Upper lobe of left lung (tissue), 6 donors: Measurements from ENCODE around the gene TAS1R3. TPM values are rescaled to one million over a fixed set of nuclear protein-coding genes. Genes with fewer than 3 reads are reported as not detected.

Source experiments
- ATAC-seq, 2 donors: fragments of 200-7000 bp; cut with Tn5 transposase; one replicate each; pipeline ENCODE4 v1.9.1; 2022; ENCODE audit warnings: mild to moderate bottlenecking in 2 of 2, moderate library complexity in 2 of 2; ENCODE audit not compliant: low FRiP score in 2 of 2
- DNase-seq, 2 donors: peaks; one replicate each; pipeline ENCODE4 v3.0.0-alpha.2; 2019 to 2020
- H3K27ac ChIP-seq, 4 donors: fragments of 200-600 bp; sonication (generic); one replicate each; pipeline ENCODE4 v1.5.1; 2016 to 2019
- H3K27me3 ChIP-seq, 4 donors: fragments of 200-600 bp; sonication (generic); one replicate each; pipeline ENCODE4 v1.5.1; 2017 to 2019
- H3K36me3 ChIP-seq, 4 donors: fragments of 200-600 bp; sonication (generic); one replicate each; pipeline ENCODE4 v1.5.1; 2016 to 2019
- H3K4me1 ChIP-seq, 4 donors: fragments of 200-600 bp; sonication (generic); one replicate each; pipeline ENCODE4 v1.5.1; 2018 to 2019
- H3K4me3 ChIP-seq, 4 donors: fragments of 200-600 bp; sonication (generic); one replicate each; pipeline ENCODE4 v1.5.1; 2017 to 2019; ENCODE audit warnings: mild to moderate bottlenecking in 2 of 4, moderate library complexity in 1 of 4
- H3K9me3 ChIP-seq, 4 donors: fragments of 200-600 bp; sonication (generic); one replicate each; pipeline ENCODE4 v1.5.1; 2018 to 2019
- EP300 ChIP-seq, 4 donors: sonication (generic); formaldehyde crosslinking; IDR thresholded peaks; one replicate each; pipeline ENCODE4 v1.5.1; 2017; ENCODE audit warnings: antibody characterized with exemption in 4 of 4, control low read depth in 2 of 4
- POLR2A ChIP-seq, 4 donors: fragments of 450-650 bp; IDR thresholded peaks; one replicate each; pipeline ENCODE4 v1.5.1; 2016 to 2017; ENCODE audit warnings: antibody characterized with exemption in 4 of 4, mild to moderate bottlenecking in 2 of 4
- POLR2AphosphoS5 ChIP-seq, 2 donors: sonication (generic); formaldehyde crosslinking; IDR thresholded peaks; one replicate each; pipeline ENCODE4 v1.5.1; 2017; ENCODE audit warnings: antibody characterized with exemption in 2 of 2
- WGBS, 2 donors: methylation state at CpG; one replicate each; pipeline ENCODE4 v1.1.5; 2017 to 2018; 5-methylcytosine and 5-hydroxymethylcytosine counted together
- total RNA-seq, 6 donors: library from RNA; depleted of rRNA in 4 of 6; stranded (reverse); fragments of >200 nt in 4 of 6; gene quantifications; one replicate each; pipeline versions ENCODE4 v1.1.0 to v1.2.1, GENCODE V29; 2016 to 2021
- TF ChIP-seq, protein P1 (sequence below), 6 experiments: fragments of 450-650 bp in 4 of 6; fragments of 200-600 bp in 2 of 6; sonication (generic) in 2 of 6; IDR thresholded peaks; one replicate each; pipeline ENCODE4 v1.5.1; 2016 to 2019; ENCODE audit warnings: antibody characterized with exemption in 6 of 6
- donor health status: DM: no; HTN: no; CAD: no; lungs with moderate emphysema.
- donor health status: DM: no; HTN: yes; CAD: no; lungs with severe emphysema.

The TAS1R3 gene
- total RNA-seq, 6 donors from 2014 or later = 0.22 to 1.0 (median 0.79) TPM

GRCh38 chr1:1346501-1346890 is 15.4 kb downstream of the TAS1R3 start:
- TF ChIP-seq, protein P1, sequence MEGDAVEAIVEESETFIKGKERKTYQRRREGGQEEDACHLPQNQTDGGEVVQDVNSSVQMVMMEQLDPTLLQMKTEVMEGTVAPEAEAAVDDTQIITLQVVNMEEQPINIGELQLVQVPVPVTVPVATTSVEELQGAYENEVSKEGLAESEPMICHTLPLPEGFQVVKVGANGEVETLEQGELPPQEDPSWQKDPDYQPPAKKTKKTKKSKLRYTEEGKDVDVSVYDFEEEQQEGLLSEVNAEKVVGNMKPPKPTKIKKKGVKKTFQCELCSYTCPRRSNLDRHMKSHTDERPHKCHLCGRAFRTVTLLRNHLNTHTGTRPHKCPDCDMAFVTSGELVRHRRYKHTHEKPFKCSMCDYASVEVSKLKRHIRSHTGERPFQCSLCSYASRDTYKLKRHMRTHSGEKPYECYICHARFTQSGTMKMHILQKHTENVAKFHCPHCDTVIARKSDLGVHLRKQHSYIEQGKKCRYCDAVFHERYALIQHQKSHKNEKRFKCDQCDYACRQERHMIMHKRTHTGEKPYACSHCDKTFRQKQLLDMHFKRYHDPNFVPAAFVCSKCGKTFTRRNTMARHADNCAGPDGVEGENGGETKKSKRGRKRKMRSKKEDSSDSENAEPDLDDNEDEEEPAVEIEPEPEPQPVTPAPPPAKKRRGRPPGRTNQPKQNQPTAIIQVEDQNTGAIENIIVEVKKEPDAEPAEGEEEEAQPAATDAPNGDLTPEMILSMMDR (IDR thresholded peaks at IDR 0.05) = no peak
- no peak for TF ChIP-seq POLR2A (IDR thresholded peaks at IDR 0.05)
- TF ChIP-seq EP300 (IDR thresholded peaks at IDR 0.05) = no peak
- no peak for TF ChIP-seq POLR2AphosphoS5 (IDR thresholded peaks at IDR 0.05)
- Histone ChIP-seq H3K27ac (peak overlapping the region; percentile 40 to 89 (median 72)), H3K36me3 (peaks cover 0 to 5% (median 0%) of the 10 kb centered on the region in 4 donors), H3K4me1 (peaks cover 33 to 56% (median 48%) of the 10 kb centered on the region in 4 donors), H3K9me3 (no peaks in the 10 kb centered on the region), H3K4me3 (no peak overlapping the region), H3K27me3 (no peaks in the 10 kb centered on the region)
- peak in 1 of 2 donors; percentile 51 for DNase-seq
- 92 to 100% methylated on average over 6 to 10 of the region's 10 CpGs for WGBS, 2 donors
- ATAC-seq = no peak

DNA sequence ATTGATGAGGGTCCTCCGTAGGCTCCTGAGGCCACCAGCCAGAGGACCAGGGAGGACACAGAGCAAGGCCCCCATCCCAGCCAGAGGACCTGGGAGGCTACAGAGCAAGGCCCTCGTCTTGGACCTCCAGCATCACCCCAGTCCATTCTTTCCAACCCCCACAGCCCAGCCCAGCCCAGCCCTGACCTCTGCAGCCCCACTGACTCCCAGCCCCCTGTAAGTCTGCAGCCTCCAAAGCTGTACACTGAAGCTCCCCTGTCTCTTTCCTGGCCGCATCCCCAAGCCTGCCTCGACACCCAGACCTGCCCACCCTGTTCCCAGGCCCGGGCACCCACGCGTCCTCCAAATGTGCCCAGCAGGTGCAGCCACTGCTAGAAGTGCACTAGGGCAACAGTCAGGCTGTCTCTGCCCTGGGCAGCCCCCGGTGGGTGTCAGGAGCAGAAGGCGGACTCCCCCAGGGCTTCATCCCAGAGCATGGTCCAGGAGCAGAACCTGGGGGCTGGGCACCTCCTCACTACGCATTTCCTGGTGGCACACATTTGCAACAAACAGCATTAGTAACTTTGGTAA is 16.0 kb downstream of the TAS1R3 start:
- Histone ChIP-seq H3K9me3 (no peaks in the 10 kb centered on the region), H3K36me3 (no peaks in the 10 kb centered on the region), H3K4me3 (peak overlapping the region in 3 of 4 donors; percentile 77 to 93 (median 89)), H3K27me3 (no peaks in the 10 kb centered on the region), H3K27ac (peak overlapping the region; percentile 60 to 89 (median 70)), H3K4me1 (peaks cover 33 to 62% (median 52%) of the 10 kb centered on the region in 4 donors)
- WGBS, 2 donors = 73 to 91% methylated on average over 9 to 10 of the region's 10 CpGs
- ATAC-seq (no peak), DNase-seq (peak in 1 of 2 donors; percentile 75)
- TF ChIP-seq EP300 (IDR thresholded peaks at IDR 0.05) = no peak
- no peak for TF ChIP-seq POLR2A (IDR thresholded peaks at IDR 0.05)
- TF ChIP-seq POLR2AphosphoS5 (IDR thresholded peaks at IDR 0.05) = no peak
- TF ChIP-seq, protein P1 (IDR thresholded peaks at IDR 0.05) = no peak

DNA sequence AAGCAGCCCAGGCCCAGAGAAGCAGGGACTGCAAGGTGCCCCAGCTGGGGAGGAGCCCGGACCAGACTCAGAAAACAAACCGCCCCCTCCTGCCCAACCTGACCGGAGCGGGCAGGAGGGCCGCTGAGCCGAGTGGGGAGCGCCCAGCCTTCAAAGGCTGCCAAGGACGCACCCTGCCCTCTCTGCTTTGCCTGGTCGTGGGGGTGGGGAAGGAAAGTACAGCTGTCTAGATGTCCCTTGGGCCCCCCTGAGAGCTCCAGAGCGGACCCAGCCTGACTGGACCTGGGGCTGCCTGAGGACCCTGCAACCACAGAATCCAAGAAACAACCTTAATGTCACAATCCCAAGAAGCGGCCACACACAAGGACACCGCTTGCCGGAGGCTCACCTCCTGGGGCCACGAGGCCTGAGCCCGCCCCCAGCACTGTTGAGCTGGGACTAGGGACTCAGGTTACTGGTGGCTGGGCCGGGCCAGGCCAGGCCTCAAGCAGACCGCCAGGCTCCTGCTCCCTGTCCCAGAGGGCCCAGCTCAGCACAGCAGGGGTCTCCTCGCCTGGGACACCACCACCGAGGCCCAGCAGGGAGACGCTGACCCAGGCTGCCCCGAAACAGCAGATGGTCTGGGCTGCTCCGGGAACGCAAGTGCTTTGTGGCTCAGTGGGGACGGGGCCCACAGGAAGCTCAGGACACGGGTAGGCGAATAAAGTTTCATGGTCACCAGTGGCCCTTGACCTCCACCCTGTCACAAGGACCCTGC is 16.8 kb downstream of the TAS1R3 start:
- ATAC-seq = peak in 1 of 2 donors; percentile 37
- peak; percentile 76 to 81 for DNase-seq

DNA sequence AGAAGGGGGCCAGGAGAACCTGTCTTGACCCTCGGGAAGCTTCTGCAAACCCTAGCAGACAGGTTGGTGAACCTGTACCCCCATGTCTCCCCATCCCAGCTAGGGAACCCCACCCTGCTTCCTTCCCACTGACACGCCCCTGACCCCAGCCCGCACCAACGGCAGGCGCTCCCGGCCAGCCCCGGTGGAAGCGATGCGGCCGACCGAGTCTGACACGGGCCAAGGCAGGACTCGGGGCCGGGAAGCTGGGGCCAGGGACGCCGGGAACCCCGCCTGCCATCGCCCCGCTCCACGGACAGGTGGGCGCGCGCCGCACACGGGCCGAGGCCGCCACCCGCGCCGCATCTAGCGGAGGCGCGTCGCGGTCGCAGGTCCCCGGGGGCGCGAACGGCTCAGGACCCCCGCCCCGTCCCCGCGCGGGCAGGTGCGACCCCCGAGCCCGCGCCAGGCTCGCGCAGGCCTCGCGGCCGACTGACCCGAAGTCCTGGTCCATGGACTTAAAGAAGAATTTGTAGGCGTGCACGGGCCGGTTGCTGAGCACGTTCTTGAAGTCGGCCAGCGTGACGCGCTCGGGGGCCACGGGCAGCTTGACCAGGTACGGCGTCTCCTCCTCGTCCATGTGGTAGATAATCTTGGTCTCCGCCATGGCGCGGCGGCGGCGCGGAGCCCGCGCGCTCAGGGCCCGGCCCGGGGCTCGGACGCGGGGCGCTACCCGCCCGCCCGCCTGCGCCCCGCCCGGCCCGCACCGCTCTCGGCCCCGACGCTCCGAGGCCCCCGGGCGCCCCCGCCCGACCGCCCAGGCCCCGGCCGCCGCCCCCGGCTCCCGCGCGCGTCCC is 17.6 kb downstream of the TAS1R3 start:
- TF ChIP-seq EP300 (IDR thresholded peaks at IDR 0.05) = no peak
- no peak for TF ChIP-seq POLR2A (IDR thresholded peaks at IDR 0.05)
- TF ChIP-seq POLR2AphosphoS5 (IDR thresholded peaks at IDR 0.05) = no peak
- TF ChIP-seq, protein P1 (IDR thresholded peaks at IDR 0.05) = no peak
- peaks cover 0 to 10% (median 7%) of the 10 kb centered on the region in 4 donors for H3K27me3 ChIP-seq
- WGBS, 2 donors = 0 to 1% methylated on average over 3 to 33 of the region's 109 CpGs
- no peaks in the 10 kb centered on the region for H3K36me3 ChIP-seq
- H3K4me3 ChIP-seq = peak overlapping the region; percentile 70 to 93 (median 83)
- no peaks in the 10 kb centered on the region for H3K9me3 ChIP-seq
- DNase-seq (peak; percentile 47 to 92), ATAC-seq (peak in 1 of 2 donors; percentile 0)
- peak overlapping the region; percentile 60 to 89 (median 70) for H3K27ac ChIP-seq
- H3K4me1 ChIP-seq = peaks cover 42 to 68% (median 63%) of the 10 kb centered on the region in 4 donors

More for the DNA sequence above, 16.8 kb downstream of the TAS1R3 start:
- TF ChIP-seq EP300 (IDR thresholded peaks at IDR 0.05) (no peak), POLR2A (IDR thresholded peaks at IDR 0.05) (peak in 1 of 4 donors; percentile 52)
- peak overlapping the region; percentile 70 to 93 (median 83) for H3K4me3 ChIP-seq
- no peaks in the 10 kb centered on the region for H3K36me3 ChIP-seq
- WGBS, 2 donors = 41 to 60% methylated on average over 7 to 26 of the region's 26 CpGs
- H3K9me3 ChIP-seq = no peaks in the 10 kb centered on the region
- peaks cover 0 to 2% (median under 1%) of the 10 kb centered on the region in 4 donors for H3K27me3 ChIP-seq
- H3K4me1 ChIP-seq = peaks cover 37 to 64% (median 55%) of the 10 kb centered on the region in 4 donors
- H3K27ac ChIP-seq = peak overlapping the region; percentile 60 to 89 (median 70)
